ENCODE data around the gene TRPV3.

DNA sequence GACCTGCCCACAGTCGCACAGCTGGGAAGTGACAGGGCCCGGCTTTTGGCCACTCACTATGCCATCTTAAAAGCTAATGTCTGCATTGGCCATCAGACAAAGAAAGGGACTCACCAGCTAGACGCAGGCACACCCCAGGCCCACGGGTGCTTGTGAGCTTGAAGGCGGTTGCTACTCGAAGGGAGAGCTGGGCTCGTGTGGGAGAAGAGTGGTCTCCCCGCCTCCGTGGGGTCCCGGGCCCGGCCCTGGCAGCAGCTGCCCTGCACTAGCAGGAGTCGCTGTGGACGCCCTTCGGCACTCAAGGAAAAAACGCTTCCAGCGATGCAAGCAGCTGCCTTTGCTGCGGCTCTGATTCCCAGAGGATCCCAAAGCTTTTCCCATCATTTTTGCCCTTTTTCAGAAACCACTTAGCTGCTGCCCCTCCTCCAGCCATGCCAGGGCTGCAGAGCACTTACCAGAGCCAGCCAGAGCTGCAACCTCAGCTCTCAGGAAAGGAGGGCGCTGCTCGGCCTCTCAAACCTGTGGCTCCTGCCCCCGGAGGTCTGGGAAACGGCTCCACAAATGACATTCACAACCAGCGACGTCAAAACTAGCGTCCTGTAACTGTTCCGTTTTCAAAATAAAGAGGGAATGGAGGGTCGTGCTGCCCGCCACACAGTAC is 39.3 kb upstream of the TRPV3 start:
- TF ChIP-seq, protein P1, sequence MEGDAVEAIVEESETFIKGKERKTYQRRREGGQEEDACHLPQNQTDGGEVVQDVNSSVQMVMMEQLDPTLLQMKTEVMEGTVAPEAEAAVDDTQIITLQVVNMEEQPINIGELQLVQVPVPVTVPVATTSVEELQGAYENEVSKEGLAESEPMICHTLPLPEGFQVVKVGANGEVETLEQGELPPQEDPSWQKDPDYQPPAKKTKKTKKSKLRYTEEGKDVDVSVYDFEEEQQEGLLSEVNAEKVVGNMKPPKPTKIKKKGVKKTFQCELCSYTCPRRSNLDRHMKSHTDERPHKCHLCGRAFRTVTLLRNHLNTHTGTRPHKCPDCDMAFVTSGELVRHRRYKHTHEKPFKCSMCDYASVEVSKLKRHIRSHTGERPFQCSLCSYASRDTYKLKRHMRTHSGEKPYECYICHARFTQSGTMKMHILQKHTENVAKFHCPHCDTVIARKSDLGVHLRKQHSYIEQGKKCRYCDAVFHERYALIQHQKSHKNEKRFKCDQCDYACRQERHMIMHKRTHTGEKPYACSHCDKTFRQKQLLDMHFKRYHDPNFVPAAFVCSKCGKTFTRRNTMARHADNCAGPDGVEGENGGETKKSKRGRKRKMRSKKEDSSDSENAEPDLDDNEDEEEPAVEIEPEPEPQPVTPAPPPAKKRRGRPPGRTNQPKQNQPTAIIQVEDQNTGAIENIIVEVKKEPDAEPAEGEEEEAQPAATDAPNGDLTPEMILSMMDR (IDR thresholded peaks at IDR 0.05), result no peak
- TF ChIP-seq EZH2 (IDR thresholded peaks at IDR 0.05; ENCODE audit: borderline replicate concordance, insufficient read depth, low read depth, low read length, poor library complexity, severe bottlenecking), result no peak
